Measurements from ENCODE around the gene FA2H. TPM values are rescaled to one million over a fixed set of nuclear protein-coding genes. Genes with fewer than 3 reads are reported as not detected.

Gene FA2H
- total and polyA plus RNA-seq, 2 experiments from 2014 or later, result 5.7 to 6.3 TPM

- no peak overlapping the region for H2AFZ ChIP-seq
- DNase-seq (ENCODE audit: low spot score), result no peak
- no peaks in the 10 kb centered on the region for H3K27me3 ChIP-seq (ENCODE audit: insufficient read depth)
- no peaks in the 10 kb centered on the region for H3K79me2 ChIP-seq (replicated peaks; ENCODE audit: insufficient read depth)
- no peak overlapping the region for H3K4me3 ChIP-seq
- no peaks in the 10 kb centered on the region for H3K36me3 ChIP-seq (ENCODE audit: insufficient read depth)
- peaks cover 8% of the 10 kb centered on the region for H3K27me3 Mint-ChIP-seq (ENCODE audit: insufficient read depth, low read depth, poor library complexity)
- TF ChIP-seq ZNF331 (CRISPR knock-in tag; IDR thresholded peaks at IDR 0.05; ENCODE audit: low read depth) (no peak), EZH2phosphoT487 (IDR thresholded peaks at IDR 0.05; ENCODE audit: unreplicated experiment) (no peak), NANOG (IDR thresholded peaks at IDR 0.05; ENCODE audit: borderline replicate concordance) (no peak), CTCF (conservative IDR thresholded peaks at IDR 0.05; ENCODE audit: low read depth in 2 of 2) (no peak), POLR2AphosphoS5 (IDR thresholded peaks at IDR 0.05; ENCODE audit: low read depth) (no peak), JUNB (IDR thresholded peaks at IDR 0.05; ENCODE audit: unreplicated experiment) (no peak), STAT1 (IDR thresholded peaks at IDR 0.05; ENCODE audit: unreplicated experiment) (no peak), ETS1 (IDR thresholded peaks at IDR 0.05) (no peak), REST (IDR thresholded peaks at IDR 0.05; ENCODE audit: unreplicated experiment) (no peak), ZNF462 (CRISPR knock-in tag; IDR thresholded peaks at IDR 0.05) (no peak), ZNF114 (CRISPR knock-in tag; IDR thresholded peaks at IDR 0.05) (no peak), CREB1 (CRISPR knock-in tag; IDR thresholded peaks at IDR 0.05; ENCODE audit: low read depth) (no peak), EZH2 (IDR thresholded peaks at IDR 0.05; ENCODE audit: low read depth, unreplicated experiment) (no peak)
- no peak overlapping the region for H3K4me3 Mint-ChIP-seq
- no peaks in the 10 kb centered on the region for H3K9me3 Mint-ChIP-seq
- peaks cover 26% of the 10 kb centered on the region for H3K4me1 Mint-ChIP-seq
- H4K20me1 ChIP-seq (replicated peaks; ENCODE audit: insufficient read depth), result no peaks in the 10 kb centered on the region
- no peak for ATAC-seq
- no peaks in the 10 kb centered on the region for H3K9me2 ChIP-seq (ENCODE audit: insufficient read depth)
- H3K4me1 ChIP-seq (ENCODE audit: insufficient read depth), result peaks cover 7% of the 10 kb centered on the region; the same call in 1 of the 2 replicates
- no peak overlapping the region for H3K27ac ChIP-seq (ENCODE audit: low read depth)
- no peak overlapping the region for H3K4me2 ChIP-seq
- H3K27ac Mint-ChIP-seq, result no peak overlapping the region
- no peaks in the 10 kb centered on the region for H3F3A ChIP-seq (replicated peaks; ENCODE audit: low read depth)
- no peaks in the 10 kb centered on the region for H3K36me3 Mint-ChIP-seq (ENCODE audit: low read depth)
These were observed 31.5 kb downstream of the FA2H start for GRCh38 chr16:74743045-74743667.

Data from GM23338 (cell line).